Measurements from ENCODE around the gene KCTD6.

DNA sequence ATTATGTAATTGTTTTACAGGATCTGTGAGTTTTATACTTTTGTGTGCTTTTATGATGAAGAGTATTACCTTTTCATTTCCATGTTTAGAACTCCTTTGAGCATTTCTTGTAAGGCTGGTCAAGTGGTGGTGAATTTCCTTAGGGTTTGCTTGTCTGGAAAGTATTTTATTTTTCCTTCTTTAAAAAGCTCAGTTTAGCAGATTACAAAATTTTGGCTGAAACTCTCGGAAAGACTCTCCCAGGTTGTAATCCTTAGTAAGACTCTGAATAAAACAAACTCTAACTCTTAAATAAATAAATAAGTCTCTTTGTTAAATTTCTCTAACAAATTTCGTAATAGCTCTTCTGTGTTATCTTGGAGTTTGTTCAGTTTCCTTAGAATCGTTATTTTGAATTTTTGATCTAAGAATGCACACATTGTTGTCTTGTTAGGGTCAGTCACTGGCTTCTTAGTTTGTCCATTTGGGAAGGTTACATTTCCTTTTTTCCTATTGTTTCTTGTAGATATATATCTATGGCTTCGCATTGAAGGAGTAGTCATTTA, 59.8 kb downstream of the KCTD6 start:
- TF ChIP-seq SP1 (IDR thresholded peaks at IDR 0.05; ENCODE audit: low read depth) (no peak), POLR2A (IDR thresholded peaks at IDR 0.05; ENCODE audit: borderline replicate concordance, extremely low read depth, insufficient read depth, insufficient read length) (no peak), SIN3A (IDR thresholded peaks at IDR 0.05; ENCODE audit: low read depth) (no peak), CEBPB (IDR thresholded peaks at IDR 0.05; ENCODE audit: low read depth) (no peak), TCF7L2 (IDR thresholded peaks at IDR 0.05; ENCODE audit: borderline replicate concordance, extremely low read depth, insufficient read depth, insufficient read length) (no peak), EZH2 (IDR thresholded peaks at IDR 0.05) (no peak), RAD21 (IDR thresholded peaks at IDR 0.05; ENCODE audit: low read depth) (no peak), YY1 (IDR thresholded peaks at IDR 0.05; ENCODE audit: extremely low read depth, insufficient replicate concordance, low read depth, low read length) (no peak), EGR1 (IDR thresholded peaks at IDR 0.05; ENCODE audit: low read depth) (no peak), ZNF274 (IDR thresholded peaks at IDR 0.05; ENCODE audit: low read depth, low read length) (no peak)
- TF ChIP-seq, protein P1, sequence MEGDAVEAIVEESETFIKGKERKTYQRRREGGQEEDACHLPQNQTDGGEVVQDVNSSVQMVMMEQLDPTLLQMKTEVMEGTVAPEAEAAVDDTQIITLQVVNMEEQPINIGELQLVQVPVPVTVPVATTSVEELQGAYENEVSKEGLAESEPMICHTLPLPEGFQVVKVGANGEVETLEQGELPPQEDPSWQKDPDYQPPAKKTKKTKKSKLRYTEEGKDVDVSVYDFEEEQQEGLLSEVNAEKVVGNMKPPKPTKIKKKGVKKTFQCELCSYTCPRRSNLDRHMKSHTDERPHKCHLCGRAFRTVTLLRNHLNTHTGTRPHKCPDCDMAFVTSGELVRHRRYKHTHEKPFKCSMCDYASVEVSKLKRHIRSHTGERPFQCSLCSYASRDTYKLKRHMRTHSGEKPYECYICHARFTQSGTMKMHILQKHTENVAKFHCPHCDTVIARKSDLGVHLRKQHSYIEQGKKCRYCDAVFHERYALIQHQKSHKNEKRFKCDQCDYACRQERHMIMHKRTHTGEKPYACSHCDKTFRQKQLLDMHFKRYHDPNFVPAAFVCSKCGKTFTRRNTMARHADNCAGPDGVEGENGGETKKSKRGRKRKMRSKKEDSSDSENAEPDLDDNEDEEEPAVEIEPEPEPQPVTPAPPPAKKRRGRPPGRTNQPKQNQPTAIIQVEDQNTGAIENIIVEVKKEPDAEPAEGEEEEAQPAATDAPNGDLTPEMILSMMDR (IDR thresholded peaks at IDR 0.05 in 2 of 3, conservative IDR thresholded peaks at IDR 0.05 in 1 of 3; ENCODE audit: borderline replicate concordance in 1 of 3, insufficient read depth in 1 of 3, low read depth in 2 of 3, low read length in 2 of 3): no peak
- TF ChIP-seq, protein P2, sequence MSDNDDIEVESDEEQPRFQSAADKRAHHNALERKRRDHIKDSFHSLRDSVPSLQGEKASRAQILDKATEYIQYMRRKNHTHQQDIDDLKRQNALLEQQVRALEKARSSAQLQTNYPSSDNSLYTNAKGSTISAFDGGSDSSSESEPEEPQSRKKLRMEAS (IDR thresholded peaks at IDR 0.05): no peak
- TF ChIP-seq, protein P3, sequence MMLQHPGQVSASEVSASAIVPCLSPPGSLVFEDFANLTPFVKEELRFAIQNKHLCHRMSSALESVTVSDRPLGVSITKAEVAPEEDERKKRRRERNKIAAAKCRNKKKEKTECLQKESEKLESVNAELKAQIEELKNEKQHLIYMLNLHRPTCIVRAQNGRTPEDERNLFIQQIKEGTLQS (IDR thresholded peaks at IDR 0.05): no peak
- TF ChIP-seq, protein P4, sequence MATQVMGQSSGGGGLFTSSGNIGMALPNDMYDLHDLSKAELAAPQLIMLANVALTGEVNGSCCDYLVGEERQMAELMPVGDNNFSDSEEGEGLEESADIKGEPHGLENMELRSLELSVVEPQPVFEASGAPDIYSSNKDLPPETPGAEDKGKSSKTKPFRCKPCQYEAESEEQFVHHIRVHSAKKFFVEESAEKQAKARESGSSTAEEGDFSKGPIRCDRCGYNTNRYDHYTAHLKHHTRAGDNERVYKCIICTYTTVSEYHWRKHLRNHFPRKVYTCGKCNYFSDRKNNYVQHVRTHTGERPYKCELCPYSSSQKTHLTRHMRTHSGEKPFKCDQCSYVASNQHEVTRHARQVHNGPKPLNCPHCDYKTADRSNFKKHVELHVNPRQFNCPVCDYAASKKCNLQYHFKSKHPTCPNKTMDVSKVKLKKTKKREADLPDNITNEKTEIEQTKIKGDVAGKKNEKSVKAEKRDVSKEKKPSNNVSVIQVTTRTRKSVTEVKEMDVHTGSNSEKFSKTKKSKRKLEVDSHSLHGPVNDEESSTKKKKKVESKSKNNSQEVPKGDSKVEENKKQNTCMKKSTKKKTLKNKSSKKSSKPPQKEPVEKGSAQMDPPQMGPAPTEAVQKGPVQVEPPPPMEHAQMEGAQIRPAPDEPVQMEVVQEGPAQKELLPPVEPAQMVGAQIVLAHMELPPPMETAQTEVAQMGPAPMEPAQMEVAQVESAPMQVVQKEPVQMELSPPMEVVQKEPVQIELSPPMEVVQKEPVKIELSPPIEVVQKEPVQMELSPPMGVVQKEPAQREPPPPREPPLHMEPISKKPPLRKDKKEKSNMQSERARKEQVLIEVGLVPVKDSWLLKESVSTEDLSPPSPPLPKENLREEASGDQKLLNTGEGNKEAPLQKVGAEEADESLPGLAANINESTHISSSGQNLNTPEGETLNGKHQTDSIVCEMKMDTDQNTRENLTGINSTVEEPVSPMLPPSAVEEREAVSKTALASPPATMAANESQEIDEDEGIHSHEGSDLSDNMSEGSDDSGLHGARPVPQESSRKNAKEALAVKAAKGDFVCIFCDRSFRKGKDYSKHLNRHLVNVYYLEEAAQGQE (IDR thresholded peaks at IDR 0.05; ENCODE audit: low read depth): no peak
